ENCODE data around the gene SPANXN3. TPM values are rescaled to one million over a fixed set of nuclear protein-coding genes. Genes with fewer than 3 reads are reported as not detected.

Gene SPANXN3
- total and polyA plus RNA-seq, 4 donors = not detected

- TF ChIP-seq ATF3 (IDR thresholded peaks at IDR 0.05) (no peak), GABPA (IDR thresholded peaks at IDR 0.05 in 1 of 2, conservative IDR thresholded peaks at IDR 0.05 in 1 of 2) (no peak)
- TF ChIP-seq, protein P1, sequence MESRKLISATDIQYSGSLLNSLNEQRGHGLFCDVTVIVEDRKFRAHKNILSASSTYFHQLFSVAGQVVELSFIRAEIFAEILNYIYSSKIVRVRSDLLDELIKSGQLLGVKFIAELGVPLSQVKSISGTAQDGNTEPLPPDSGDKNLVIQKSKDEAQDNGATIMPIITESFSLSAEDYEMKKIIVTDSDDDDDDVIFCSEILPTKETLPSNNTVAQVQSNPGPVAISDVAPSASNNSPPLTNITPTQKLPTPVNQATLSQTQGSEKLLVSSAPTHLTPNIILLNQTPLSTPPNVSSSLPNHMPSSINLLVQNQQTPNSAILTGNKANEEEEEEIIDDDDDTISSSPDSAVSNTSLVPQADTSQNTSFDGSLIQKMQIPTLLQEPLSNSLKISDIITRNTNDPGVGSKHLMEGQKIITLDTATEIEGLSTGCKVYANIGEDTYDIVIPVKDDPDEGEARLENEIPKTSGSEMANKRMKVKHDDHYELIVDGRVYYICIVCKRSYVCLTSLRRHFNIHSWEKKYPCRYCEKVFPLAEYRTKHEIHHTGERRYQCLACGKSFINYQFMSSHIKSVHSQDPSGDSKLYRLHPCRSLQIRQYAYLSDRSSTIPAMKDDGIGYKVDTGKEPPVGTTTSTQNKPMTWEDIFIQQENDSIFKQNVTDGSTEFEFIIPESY (IDR thresholded peaks at IDR 0.05) = no peak
Observed at GRCh38 chrX:143500751-143501150, 16.5 kb downstream of the SPANXN3 start (continued).

DNA sequence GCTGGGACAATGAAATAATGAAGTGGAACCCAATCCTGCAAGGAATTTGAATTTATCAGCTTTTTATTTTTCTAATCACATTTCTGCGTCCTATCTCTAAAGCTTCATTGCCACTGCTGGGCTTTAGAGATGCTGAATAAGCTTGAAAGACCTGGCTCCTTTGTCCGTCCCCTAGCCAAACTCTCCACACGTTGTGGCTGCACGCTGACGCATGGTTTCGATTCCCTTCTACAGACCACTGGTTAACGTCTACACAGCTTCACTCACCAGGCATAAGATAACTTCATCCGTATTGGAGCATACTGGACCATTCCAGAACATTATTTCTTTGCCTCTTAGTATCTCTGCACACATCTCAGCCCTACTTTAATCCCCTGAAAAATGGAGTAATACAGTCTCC lies 31.2 kb downstream of the SPANXN3 start:
- Histone ChIP-seq H3K9ac (ENCODE audit: low read depth in 1 of 2, low read length in 2 of 2) (no peak overlapping the region), H3K36me3 (ENCODE audit: control insufficient read depth in 4 of 4, insufficient read depth in 3 of 4, low read depth in 1 of 4, low read length in 3 of 4) (no peaks in the 10 kb centered on the region), H3K4me3 (ENCODE audit: low read depth in 1 of 3, low read length in 3 of 3) (no peak overlapping the region), H3K27me3 (ENCODE audit: control insufficient read depth in 4 of 4, insufficient read depth in 4 of 4, low read length in 3 of 4) (no peaks in the 10 kb centered on the region), H3K27ac (ENCODE audit: low read depth in 1 of 2, low read length in 2 of 2) (no peak overlapping the region), H3K9me3 (ENCODE audit: control insufficient read depth in 4 of 4, low read length in 3 of 4) (no peaks in the 10 kb centered on the region), H3K4me1 (ENCODE audit: control insufficient read depth in 4 of 4, insufficient read depth in 4 of 4, low read length in 3 of 4) (no peaks in the 10 kb centered on the region)
- 78% methylated on average over 8 of the region's 8 CpGs for WGBS
- TF ChIP-seq FOXA1 (IDR thresholded peaks at IDR 0.05) (no peak), FOXA2 (IDR thresholded peaks at IDR 0.05) (no peak), JUND (IDR thresholded peaks at IDR 0.05) (no peak), GABPA (IDR thresholded peaks at IDR 0.05 in 1 of 2, conservative IDR thresholded peaks at IDR 0.05 in 1 of 2) (no peak), YY1 (IDR thresholded peaks at IDR 0.05) (no peak), HNF4G (IDR thresholded peaks at IDR 0.05) (no peak)
- TF ChIP-seq, protein P2, sequence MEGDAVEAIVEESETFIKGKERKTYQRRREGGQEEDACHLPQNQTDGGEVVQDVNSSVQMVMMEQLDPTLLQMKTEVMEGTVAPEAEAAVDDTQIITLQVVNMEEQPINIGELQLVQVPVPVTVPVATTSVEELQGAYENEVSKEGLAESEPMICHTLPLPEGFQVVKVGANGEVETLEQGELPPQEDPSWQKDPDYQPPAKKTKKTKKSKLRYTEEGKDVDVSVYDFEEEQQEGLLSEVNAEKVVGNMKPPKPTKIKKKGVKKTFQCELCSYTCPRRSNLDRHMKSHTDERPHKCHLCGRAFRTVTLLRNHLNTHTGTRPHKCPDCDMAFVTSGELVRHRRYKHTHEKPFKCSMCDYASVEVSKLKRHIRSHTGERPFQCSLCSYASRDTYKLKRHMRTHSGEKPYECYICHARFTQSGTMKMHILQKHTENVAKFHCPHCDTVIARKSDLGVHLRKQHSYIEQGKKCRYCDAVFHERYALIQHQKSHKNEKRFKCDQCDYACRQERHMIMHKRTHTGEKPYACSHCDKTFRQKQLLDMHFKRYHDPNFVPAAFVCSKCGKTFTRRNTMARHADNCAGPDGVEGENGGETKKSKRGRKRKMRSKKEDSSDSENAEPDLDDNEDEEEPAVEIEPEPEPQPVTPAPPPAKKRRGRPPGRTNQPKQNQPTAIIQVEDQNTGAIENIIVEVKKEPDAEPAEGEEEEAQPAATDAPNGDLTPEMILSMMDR (IDR thresholded peaks at IDR 0.05; ENCODE audit: low read depth, low read length, missing input control) = no peak
- TF ChIP-seq, protein P1 (IDR thresholded peaks at IDR 0.05) = no peak
- TF ChIP-seq, protein P3, sequence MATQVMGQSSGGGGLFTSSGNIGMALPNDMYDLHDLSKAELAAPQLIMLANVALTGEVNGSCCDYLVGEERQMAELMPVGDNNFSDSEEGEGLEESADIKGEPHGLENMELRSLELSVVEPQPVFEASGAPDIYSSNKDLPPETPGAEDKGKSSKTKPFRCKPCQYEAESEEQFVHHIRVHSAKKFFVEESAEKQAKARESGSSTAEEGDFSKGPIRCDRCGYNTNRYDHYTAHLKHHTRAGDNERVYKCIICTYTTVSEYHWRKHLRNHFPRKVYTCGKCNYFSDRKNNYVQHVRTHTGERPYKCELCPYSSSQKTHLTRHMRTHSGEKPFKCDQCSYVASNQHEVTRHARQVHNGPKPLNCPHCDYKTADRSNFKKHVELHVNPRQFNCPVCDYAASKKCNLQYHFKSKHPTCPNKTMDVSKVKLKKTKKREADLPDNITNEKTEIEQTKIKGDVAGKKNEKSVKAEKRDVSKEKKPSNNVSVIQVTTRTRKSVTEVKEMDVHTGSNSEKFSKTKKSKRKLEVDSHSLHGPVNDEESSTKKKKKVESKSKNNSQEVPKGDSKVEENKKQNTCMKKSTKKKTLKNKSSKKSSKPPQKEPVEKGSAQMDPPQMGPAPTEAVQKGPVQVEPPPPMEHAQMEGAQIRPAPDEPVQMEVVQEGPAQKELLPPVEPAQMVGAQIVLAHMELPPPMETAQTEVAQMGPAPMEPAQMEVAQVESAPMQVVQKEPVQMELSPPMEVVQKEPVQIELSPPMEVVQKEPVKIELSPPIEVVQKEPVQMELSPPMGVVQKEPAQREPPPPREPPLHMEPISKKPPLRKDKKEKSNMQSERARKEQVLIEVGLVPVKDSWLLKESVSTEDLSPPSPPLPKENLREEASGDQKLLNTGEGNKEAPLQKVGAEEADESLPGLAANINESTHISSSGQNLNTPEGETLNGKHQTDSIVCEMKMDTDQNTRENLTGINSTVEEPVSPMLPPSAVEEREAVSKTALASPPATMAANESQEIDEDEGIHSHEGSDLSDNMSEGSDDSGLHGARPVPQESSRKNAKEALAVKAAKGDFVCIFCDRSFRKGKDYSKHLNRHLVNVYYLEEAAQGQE (IDR thresholded peaks at IDR 0.05) = no peak
- TF ChIP-seq, protein P4, sequence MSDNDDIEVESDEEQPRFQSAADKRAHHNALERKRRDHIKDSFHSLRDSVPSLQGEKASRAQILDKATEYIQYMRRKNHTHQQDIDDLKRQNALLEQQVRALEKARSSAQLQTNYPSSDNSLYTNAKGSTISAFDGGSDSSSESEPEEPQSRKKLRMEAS (IDR thresholded peaks at IDR 0.05) = no peak
- DNase-seq (ENCODE audit: low spot score) = no peak

All from liver (tissue), 9 donors.